Activated naive CD8-positive, alpha-beta T cell treated with anti-CD3 and anti-CD28 coated beads, Interleukin-2, amount 50 U/mL, for 24 hours (primary cell): ENCODE results near the gene APH1B.

Experiments
- ATAC-seq: fragments of 150-1000 bp; cut with Tn5 transposase; one replicate; pipeline ENCODE4 v1.10.0; 2021
- DNase-seq: peaks from one replicate; pipeline ENCODE4 v3.0.0; 2021
- H3K27ac Mint-ChIP-seq: one replicate; pipeline ENCODE4 v1.8.0; 2021; ENCODE audit warnings: mild to moderate bottlenecking, mixed read lengths
- H3K27me3 Mint-ChIP-seq: one replicate; pipeline ENCODE4 v1.8.0; 2021; ENCODE audit warnings: mixed read lengths
- H3K36me3 Mint-ChIP-seq: one replicate; pipeline ENCODE4 v1.8.0; 2021; ENCODE audit warnings: low read depth, mixed read lengths
- H3K4me1 Mint-ChIP-seq: one replicate; pipeline ENCODE4 v1.8.0; 2021; ENCODE audit warnings: mixed read lengths
- H3K4me3 Mint-ChIP-seq: one replicate; pipeline ENCODE4 v1.8.0; 2021; ENCODE audit warnings: mild to moderate bottlenecking, moderate library complexity, mixed read lengths
- H3K9me3 Mint-ChIP-seq: one replicate; pipeline ENCODE4 v1.8.0; 2021; ENCODE audit warnings: mixed read lengths

The APH1B gene

GRCh38 chr15:63354821-63355650, 77.6 kb downstream of the APH1B start:
- H3K36me3 Mint-ChIP-seq: no peaks in the 10 kb centered on the region
- no peaks in the 10 kb centered on the region for H3K9me3 Mint-ChIP-seq
- ATAC-seq (no peak), DNase-seq (no peak)
- H3K27me3 Mint-ChIP-seq: peaks cover 6% of the 10 kb centered on the region
- H3K4me3 Mint-ChIP-seq: no peak overlapping the region
- H3K4me1 Mint-ChIP-seq: no peaks in the 10 kb centered on the region
- no peak overlapping the region for H3K27ac Mint-ChIP-seq

- Mint-ChIP-seq H3K27me3 (peaks cover 6% of the 10 kb centered on the region), H3K4me1 (no peaks in the 10 kb centered on the region), H3K9me3 (no peaks in the 10 kb centered on the region), H3K4me3 (no peak overlapping the region), H3K27ac (no peak overlapping the region), H3K36me3 (no peaks in the 10 kb centered on the region)
- DNase-seq (no peak), ATAC-seq (no peak)
These were observed 79.7 kb downstream of the APH1B start for GRCh38 chr15:63357061-63357460.

- peaks cover 8% of the 10 kb centered on the region for H3K27me3 Mint-ChIP-seq
- no peak for ATAC-seq
These were observed 80.3 kb downstream of the APH1B start for GRCh38 chr15:63357731-63358130.

GRCh38 chr15:63358241-63359029, 81.0 kb downstream of the APH1B start:
- H3K36me3 Mint-ChIP-seq: no peaks in the 10 kb centered on the region
- no peaks in the 10 kb centered on the region for H3K4me1 Mint-ChIP-seq
- no peak overlapping the region for H3K27ac Mint-ChIP-seq
- no peak overlapping the region for H3K4me3 Mint-ChIP-seq
- peaks cover 8% of the 10 kb centered on the region for H3K27me3 Mint-ChIP-seq
- DNase-seq (no peak), ATAC-seq (no peak)
- H3K9me3 Mint-ChIP-seq: no peaks in the 10 kb centered on the region

More at GRCh38 chr15:63357731-63358130, 80.3 kb downstream of the APH1B start:
- Mint-ChIP-seq H3K27ac (no peak overlapping the region), H3K9me3 (no peaks in the 10 kb centered on the region), H3K36me3 (no peaks in the 10 kb centered on the region), H3K4me1 (no peaks in the 10 kb centered on the region), H3K4me3 (no peak overlapping the region)
- DNase-seq: no peak
